CD4-positive, alpha-beta T cell treated with Interleukin-21 for 1 hour (primary cell): Measurements from ENCODE around the gene CNNM3.

Experiments
- DNase-seq: peaks from one replicate; pipeline ENCODE4 v3.0.0-alpha.2; 2020

The CNNM3 gene

DNA sequence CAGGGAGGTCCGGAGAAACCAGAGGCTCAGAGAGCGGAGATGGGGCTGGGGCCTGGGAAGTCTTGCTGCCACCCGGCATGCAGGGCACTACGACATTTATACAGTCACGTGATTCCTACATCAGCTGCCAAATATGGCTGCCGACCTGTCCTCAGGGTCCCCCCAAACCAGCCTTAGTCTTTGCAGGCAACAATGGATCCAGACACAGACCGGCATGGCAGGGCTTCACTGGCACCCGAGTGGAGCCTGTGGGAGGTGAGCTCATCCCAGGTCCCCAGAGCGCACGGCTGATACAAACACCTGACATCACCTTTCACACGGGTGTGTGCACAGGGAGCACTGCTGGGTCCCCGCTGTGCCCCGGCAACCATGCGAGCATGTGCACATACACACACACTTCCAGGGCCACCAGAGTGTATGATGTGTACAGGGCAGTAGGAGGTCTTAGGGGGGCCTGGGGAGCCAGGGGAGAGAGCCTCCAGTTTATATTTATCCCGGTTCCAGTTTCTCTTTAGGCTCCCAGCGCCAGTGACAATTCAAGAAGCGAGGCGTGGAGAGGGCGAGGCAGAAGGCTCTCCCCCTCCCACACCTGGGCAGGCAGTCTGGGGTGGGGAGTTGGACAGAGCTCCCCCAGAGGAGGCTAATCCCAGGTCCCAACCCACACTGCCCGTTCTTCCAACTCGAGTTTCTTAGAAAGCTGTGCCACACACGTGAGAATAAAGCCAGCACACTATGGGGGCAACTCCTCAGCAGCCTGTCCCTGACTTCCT lies 51.1 kb downstream of the CNNM3 start:
- no peak for DNase-seq

DNA sequence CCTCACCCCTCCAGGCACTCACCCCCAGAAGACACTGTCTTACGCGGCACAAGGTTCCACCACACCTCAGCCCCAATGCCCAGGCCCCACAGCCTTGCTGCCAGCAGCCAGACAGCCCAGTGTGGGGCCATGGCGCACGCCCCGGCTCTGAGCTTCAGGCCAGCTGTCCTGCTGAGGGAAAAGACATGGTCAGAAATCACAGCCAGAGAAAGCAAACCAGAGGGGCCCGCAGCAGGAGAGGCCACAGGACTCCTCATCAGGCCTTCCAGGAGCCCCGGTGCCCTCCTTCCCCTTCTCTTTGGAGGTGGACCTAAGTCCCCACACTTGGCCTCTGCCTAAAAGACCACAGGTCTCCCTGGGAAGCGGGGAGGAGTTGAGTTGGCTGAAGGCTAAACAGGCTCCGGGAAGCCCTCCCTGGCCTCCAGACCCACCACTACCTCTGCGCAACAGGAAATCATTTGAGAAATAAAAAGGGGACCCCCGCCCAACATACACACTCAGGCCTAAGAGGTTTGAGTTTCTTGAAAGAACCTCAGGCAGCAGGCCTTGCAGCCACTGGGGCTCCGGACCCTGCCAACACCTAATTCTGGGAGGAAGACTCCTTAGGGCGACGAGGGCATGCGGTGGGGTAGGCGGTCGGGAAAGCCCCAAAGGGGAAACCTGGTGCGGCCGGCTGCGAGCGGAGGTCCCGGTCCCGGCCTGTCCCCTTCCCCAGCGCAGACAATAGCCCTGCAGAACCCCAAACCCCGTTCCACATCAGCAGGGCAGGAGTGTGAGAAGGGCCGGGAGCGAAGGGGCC lies 51.9 kb downstream of the CNNM3 start:
- peak; percentile 53 for DNase-seq

DNA sequence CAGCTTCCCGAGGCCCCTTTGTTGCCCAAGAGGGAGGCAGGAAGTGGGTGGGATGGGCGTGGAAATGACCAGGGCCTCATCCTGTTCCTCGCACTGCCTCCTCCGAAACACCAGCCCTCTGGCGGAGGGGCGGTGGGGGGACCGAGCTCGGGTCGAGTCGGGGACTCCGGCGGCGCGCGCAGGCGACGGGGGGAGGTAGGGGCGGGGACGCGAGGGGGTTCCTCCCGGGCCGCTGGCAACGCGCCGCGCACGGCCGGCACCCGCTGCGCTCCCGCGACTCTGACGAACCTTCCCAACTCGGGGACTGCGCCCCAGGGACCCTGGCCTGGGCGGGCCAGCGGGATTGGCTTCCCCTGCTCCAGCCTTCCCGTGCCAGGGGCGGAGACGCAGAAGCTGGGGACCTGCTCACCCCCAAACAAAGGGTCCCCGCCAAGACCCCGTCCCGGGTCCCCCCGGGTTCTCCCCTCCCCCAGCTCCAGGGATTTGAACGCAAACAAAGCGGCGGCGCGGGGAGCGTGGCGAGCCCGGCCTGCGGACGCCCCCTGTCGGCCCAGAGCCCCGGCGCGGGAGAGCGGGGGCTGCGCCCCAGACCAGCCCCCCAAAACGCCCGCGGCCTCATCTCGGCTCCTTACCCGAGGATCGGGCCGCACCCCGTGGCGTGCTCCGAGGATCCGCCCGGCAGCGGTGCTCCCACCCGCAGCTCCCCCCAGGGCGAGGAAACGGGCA lies 52.6 kb downstream of the CNNM3 start:
- DNase-seq = peak; percentile 68

DNA sequence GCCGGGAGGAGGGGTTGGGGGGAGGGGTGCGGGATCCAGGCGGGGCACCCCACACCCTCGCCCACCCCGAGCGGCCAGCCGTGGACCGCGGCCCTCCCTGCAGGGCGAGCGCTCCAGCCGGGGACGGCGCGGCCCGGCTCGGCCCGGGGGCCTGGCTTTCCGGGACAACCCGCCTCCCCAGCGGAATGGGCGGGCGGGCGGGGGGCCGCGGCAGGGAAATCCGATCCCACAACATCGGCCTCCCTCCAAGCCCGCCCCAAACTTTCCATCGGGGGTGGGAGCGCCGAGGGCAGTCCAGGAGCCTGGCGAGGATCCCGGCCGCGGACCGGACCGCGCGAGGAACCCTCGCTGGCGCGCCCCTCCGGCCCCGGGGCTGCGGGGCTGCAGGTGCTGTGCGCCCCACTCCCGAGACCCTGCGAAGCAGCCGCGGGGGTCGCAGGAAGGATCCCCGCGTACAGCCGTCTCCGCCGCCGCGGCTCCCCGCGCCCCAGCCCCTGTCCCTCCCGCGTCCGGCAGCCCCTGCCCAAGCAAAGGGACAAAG lies 53.3 kb downstream of the CNNM3 start:
- no peak for DNase-seq

DNA sequence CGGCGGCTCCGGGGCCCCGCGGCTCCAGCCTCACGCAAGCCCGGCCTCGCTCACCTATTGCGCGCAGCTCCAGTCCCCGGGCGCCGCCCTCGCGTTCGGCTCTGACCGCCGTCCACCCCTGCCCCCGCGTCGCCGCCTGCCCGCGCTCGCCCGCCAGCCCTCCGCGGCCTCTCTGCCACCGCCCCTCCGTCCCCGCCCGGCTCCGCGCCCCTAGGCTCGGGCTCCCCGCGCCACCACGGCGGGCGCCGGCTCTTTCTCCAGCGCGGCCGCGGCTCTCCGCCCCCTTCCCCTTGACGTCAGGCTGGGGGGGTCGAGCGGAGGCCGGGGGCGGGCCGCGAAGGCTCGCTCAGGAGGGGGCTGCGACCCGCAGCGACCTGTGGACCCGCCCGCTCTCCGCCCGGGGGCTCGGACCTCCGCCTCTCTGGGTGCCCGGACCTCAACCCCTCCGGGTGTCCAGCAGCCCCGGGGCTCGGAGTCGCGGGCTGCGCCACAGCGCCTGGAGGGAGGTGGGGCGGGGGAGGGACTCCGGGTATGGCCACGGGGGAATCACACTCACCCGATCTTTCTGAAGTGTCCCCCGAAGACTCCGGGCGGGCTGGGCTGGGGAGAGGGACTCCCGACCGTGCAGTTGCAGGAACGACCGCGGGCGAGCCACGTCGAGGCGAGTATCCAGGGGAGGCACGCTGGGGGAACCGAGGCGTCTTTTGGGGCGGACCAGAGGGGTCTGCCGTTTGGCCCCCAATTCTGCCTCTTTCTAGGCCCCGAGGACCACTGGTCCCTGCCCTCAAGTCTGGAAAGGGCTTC lies 54.0 kb downstream of the CNNM3 start, which contains the start of gene SEMA4C:
Gene SEMA4C (minus strand): TSS at position 259 of the 804 bp plus-strand sequence. CDS start 2,194 bp downstream, outside the sequence.
- DNase-seq = peak; percentile 66

DNA sequence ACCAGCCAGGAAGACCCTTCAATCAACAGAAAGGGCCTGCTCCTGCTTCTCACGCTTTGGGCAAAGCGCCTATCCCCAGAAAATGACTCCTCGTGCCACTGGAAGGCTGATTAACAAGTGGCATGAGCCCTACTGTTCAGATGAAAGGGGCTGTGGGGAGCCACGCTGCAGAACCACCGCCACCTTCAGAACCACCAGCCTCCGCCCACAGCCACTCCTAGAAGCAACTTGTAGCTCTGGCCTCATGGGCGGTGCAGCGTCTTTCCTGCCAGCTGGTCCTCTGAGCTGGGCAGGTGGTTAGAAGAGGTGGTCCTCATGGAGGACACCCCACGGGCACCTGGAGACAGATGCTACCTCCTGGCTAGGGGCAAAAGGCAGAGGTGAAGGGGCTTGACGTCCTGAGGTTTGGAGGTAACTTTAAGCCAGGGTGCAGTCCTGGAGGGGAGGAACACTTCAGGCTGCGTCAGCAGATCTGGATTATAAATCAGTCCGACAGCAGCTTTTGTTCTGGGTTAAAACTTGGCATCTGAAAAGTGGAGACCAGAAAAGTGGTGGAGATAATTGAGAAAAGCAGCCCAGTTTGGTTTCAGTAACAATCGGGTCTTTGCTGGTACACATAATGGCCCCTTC lies 54.7 kb downstream of the CNNM3 start:
- DNase-seq = peak; percentile 69

DNA sequence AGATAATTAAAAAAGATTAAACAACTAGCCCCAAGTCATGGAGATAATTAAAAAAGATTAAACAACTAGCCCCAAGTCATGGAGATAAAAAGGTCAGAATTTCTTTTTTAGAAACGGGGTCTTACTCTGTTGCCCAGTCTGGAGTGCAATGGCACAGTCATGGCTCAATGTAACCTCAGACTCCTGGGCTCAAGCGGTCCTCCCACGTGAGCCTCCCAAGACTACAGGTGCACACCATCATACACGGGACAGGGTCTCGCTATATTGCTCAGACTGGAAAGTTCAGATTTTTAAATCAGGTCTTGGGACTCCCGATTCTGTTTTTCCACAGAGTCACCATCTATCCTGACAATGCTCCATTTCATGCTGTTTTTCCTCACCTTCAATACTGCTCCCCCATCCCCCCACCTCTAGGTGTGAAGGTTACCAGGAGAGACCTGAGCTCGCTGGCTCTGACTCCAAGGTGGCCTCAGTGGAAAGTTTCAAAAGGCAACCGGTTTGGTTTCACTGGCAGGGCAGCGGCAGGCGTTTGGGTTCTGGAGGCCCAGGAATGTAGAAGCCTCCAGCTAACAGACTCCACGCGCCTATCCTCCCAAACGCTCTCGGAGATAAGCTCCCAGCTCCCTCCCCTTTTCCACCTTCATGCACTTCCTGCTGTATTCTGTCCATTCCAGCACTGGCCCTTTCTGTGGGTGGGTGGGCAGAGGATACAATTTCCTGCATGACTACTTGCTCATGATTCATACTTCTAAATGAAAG lies 56.7 kb downstream of the CNNM3 start:
- DNase-seq = no peak

DNA sequence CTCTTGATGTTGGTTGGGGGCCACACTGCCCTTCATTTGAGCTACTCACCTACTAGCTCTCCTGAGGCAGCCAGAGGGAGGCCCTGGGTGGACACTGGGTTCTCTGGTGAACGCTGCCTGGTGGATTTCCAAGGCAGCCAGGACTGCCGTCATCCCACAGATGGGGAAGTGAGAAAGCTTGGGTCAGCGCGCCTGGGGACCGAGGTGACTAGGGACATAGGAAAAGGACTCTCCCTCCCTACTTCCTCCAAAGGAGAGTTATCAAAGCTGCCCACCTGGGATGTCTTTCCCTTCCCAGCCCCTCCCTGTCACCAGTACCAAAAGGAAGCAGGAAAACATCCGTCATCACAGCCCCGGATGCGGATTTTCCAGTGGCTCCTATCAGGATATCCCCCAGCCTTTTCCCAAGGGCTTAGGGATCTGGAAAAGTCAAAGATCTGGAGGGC lies 57.6 kb downstream of the CNNM3 start:
- no peak for DNase-seq

DNA sequence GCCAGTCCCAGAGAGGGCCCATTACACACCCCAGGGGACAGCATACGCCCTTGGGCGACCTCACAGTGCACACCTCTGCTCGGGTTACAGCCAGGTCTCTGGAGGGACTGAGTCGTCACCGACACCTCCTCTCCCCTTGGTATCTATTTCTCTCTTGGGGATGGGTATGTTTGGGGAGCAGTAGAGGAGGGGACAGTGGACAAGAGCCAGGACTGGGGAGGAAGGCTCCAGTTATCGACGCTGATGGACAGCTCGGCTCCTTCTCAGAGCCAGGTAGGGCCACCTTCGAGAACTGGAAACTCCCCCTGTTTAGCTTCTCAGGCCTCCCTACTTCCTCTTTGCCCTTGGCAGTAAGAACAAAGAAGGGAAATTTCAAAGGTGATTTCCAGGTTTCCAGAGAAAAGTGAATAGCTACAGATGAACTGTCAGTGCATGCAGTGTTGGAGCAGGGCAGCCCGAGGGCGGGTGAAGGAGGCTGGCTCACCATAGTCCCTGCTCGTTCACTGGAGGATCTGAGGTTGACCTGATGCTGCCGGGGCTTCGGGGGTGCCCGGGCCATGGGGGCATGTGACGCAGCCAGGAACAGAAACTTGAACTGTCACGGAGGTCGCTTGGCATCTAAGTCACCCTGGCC lies 58.2 kb downstream of the CNNM3 start:
- peak; percentile 31 for DNase-seq

DNA sequence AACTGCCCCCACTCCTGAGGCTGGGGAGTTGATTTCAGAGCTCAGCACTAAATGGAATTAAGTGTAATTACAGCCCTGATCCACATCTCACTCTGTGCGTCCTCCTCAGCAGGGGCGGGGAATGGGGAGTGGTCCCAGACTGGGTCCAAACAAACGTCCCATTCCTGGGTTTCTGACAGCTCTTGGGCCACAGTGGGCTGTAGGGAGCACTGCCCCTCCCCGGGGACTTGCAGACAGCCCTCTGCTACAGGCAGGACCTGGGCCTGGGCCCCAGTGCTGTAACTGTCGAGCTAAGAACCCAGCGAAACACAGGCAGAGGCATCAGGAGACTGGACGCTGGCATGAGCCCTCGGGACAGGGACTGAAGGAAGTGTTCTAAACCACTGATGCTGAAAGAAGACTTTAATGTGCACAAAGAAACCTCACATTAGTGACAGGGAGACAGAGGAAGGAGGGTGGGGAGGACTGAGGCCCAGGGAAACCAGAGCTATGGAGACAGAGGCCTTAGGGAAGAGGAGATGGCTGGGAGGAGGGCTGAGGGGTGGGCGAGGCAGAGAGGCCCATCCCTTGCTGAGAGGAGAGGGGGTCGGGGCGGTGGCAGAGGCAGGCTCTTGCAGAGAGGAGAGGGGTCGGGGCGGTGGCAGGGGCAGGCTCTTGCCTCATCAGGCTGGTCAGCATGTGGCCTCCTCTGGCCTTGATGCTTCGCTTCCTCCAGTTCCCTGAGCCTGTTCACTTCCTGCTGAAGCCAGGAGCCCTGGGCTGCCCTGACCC lies 59.6 kb downstream of the CNNM3 start:
- DNase-seq = no peak

DNA sequence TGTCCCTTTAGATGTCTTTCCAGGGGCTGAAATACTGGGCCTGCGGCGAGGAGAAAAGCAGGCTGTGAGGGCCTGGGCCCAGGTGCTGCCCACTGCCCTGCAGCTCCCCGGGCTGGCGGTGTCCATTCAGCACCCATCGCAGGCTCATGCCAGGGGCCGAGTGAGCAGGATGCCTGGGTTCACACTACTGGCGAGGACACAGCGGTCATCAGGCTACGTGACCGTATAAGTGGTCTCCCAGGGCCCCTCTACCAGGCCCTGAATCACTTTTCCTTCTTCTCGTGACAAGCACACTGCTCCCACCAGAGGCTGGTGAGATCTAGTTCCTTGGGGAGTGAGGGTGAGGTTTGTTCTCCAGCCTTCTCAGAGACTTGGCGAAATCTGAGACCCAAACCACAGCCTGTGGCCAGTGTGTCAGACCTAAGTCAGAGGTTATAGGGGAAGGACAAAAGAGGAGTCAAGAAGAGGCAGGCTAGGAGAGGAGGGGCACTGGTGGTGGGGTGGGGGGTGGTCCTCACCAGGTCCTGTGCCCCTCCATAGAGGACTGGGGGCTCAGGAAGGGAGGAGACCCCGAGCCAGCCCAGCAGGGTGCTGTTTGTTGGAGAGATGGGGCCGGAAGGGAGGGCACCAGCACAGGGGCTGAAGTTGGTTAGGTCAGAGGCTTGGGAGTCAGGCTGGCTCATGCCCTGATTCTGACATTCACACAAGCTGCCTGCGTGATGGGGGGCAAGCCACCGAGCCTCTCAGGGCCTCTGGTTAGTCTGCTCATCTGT lies 60.4 kb downstream of the CNNM3 start:
- DNase-seq = no peak

DNA sequence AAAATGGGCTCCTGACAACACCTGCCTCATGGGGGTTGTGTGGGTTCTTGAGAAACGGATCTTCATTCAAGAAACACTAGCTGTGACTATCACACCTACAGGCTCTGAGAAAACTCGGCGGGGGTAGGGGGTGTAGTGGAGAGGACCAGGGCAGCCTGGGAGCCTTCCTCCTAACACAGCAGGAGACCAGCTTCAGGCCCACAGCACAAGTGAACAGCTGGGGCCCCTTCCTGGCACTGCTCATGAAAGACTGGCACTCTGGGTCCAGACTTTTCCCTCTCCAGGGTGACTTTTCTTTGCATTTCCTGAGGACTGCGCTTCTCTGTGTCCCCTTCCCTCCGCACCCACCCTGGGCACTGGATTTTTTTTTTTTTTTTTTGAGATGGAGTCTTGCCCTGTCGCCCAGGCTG lies 61.0 kb downstream of the CNNM3 start:
- no peak for DNase-seq

DNA sequence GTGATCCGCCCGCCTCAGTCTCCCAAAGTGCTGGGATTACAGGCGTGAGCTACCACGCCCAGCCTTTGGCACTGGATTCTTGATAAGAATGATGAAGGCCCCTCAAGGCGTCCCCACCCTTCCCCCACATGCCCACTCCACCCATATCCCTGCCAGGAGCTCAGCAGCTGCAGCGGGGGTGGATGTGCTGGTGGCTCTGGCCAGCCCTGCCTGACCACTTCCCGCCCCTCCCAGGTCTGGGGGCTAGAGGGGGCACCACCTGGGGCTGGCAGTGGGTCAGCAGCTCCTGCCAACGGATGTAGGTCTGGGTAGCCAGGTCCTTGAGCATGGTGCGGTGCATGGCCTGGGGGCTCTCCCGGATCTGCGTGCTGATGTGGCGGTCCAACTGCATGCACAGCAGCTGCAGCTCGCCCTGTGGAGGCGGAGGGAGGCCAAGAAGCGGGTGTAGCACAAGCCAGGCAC lies 61.6 kb downstream of the CNNM3 start:
- no peak for DNase-seq

DNA sequence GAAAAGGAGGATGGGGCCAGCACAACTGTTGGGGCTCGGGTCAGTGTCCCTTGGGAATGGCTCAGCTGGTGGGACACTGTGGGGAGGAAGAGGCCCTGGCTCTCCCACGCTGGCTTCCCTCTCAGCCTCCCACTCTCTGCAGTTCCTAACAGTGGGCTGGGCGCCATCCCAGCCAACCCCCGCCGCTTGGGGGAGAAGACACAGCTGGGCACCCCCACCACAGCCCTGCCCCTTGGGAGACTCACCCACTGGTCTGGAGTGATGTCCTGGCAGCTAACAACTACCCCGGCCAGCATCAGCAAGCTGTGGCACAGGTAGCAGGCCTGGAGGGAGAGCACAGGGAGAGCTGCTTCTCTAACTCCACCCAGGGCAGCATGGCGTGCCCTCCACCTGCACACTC lies 62.1 kb downstream of the CNNM3 start:
- DNase-seq = no peak

DNA sequence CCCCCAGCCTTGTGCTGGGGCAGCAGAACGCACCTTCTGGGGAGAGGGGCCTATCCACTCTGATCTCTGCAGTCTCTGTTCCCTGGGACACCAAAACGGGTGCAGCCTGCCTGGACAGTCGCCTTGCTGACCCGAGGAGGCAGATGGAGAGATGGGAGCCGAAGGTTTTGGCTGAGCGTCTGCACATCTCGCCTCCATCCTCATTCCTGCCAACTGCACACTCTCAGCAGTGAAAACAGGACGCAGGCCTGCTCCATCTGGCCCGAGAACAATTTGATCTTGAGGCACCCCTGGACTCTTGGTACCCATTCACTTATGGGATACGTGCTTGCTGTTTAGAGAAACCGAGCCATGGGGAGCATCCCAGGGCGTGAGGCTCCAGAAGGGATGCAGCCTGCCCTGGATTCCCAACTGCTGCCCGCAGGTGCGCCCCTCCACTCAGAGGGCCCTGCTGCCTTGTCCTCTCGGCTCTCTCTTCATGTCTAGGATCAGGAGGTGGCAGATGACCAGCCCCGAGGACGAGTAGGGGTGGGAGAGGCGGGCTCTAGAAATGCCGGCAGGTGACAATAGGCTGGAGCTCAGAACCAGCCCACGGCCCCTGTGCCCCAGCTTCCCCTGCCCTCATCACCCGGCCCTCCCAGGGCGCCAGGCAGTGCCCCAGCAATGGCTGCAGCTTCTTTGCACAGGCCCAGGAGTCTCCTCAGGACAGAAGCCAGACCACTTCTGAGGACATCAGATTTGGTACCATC lies 62.9 kb downstream of the CNNM3 start:
- no peak for DNase-seq

DNA sequence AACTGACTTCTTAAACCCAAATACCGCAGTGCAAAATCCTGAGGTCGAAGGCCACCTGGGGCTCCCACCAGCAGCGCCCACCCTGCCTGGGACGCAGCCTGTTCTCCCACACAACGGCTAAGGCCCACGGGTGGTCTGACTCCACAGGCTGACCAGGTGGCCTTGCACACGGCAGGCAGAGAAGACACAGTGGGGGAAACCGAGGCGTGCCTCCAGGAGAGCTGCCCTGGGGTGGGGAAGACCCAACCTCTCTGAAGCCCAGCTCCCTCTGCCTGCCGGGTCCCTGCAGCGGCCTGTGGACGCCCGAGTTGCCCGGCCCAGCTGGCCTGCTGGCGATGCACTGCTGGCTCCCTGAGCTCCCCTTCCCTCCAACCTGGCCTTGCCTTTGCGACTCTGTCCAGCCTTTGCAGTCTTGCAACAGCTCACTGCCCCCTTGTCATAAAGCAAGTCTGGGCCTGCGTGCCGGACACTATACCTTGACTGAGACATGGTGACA lies 63.5 kb downstream of the CNNM3 start:
- DNase-seq = no peak

DNA sequence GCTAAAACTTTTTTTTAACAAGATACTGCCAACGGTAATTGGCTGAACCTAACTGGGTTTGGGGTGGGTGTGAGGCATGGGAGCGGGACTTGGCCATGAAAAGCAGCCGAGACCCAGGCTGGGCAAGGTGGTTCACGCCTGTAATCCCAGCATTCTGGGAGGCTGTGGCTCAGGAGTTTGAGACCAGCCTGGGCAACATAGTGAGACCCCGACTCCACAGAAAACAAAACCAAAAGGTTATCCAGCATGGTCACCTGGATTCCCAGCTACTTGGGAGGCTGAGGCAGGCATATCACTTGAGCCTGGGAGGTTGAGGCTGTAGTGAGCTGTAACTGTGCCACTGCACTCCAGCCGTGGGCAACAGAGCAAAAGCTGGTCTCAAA lies 64.8 kb downstream of the CNNM3 start:
- DNase-seq = no peak
